Stimulated activated CD8-positive, alpha-beta memory T cell treated with anti-CD3 and anti-CD28 coated beads, Interleukin-4, amount 100 ng/mL, for 1 hour (primary cell): ENCODE measurements around the gene OR6A2.

Source experiments
- DNase-seq, 2 donors: peaks; one replicate each; pipeline ENCODE4 v3.0.0-alpha.2; 2020; ENCODE audit warnings: low read depth in 2 of 2, low spot score in 1 of 2

OR6A2 gene

DNA sequence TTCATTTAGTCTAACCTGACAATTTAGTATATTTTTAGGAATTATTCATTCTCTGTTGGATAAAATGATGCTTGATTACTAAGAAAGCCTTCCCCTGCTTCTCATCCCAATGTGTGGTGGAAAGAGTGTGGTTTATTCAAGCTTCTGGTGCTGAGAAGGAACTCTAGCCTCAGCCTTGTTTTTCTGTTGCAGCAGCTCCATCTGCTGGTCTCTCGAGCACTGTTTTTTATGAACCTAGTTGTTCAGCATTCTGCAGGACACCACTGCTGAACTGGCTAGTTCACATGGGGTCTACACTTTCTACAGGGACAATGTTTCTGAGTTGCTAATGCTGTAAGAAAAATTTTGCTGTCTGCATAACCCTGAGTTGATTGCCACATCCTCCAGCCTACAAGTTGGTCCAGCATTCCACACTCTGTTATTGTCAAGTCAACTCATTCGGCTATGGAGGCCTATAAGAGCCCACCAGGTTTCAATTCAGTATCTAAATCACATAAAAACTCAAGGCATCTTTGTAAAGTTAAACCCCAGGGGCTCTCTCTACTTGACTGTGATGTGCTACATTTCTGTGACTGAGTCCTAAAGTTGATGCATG is 42.0 kb downstream of the OR6A2 start:
- peak; percentile 14 to 38 for DNase-seq

DNA sequence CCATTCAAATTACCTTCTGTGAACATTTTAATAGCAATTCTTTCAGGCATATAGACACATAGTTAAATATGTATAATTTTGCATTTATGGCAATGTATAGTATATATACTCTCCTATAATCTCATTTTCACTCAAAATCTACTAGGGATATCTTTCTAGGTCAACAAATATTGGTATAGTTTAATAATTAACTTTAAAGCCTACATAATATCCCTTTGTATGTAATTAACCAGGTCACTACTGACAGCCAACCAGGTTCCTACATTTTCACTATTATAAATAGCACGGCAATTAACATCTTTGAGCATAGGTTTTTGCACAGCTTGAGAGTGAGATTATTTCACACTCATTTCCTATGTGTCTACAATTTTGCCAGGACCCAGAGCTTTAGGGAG is 43.5 kb downstream of the OR6A2 start:
- DNase-seq = no peak

- no peak for DNase-seq
Observed at GRCh38 chr11:6755303-6755952, 44.1 kb downstream of the OR6A2 start.

DNA sequence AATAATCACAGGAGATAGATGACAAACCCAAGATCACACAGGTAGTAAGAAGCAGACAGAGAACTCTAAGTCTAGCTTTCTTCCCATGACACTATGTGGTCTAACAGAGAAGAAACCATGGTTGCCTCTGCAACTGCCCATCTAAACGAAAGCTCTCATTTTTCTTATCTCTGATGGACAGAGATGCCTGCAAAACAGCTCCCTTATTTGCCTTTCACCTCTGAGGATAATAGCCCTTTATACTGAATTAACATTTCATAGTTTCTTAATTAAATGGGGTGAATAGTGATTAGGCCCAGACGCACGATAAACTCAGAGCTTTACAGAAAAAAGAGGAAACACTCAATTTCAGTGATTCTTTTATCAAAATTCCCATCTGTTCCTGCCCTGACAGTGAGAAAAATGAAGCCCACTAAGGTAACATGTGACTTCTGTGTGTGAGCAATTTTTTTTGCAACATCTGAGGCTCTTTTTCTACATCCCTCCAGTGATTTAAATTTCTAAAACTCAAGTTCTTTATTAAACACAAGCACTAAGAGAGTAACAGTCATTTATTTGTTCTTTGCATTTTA is 52.3 kb downstream of the OR6A2 start:
- DNase-seq = no peak

DNA sequence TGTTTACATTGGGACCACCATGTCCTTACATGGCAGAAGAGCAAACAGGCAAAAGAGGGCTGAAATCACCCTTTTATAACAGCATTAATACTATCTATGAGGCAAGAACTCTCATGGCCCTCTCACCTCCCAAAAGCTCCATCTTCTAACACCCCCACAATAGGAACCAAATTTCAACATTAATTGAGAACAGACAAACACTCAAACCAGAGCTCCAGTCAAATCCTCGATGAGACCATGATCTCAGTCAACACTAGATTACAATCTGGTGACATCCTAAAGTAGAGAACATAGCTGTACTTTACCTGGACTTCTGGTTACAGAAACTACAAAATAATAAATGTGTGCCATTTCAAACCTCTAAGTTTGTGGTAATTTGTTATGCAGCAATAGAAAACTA is 52.9 kb downstream of the OR6A2 start:
- no peak for DNase-seq

GRCh38 chr11:6746086-6746618 is 53.3 kb downstream of the OR6A2 start:
- DNase-seq = peak in 1 of 2 donors; percentile 21

- DNase-seq = no peak
Observed at GRCh38 chr11:6745465-6746015, 53.9 kb downstream of the OR6A2 start.

DNA sequence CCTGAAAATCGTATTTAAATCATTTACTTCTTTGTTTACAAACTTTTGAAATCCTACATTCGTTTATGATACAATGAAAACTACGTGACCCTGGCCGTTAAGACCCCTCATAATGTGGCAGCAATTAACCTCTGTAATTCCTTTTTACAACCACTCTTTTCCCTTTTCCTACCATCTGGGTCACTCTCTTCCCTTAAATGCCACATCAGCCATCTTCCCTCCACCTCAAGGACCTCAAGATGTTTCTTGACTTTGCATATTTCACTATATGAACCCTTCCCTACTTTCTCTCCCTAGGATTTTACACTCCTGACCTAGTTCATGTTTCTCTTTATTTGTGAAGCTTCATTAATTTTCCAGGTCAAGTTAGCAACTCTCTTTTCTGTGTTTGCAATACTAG is 54.5 kb downstream of the OR6A2 start:
- no peak for DNase-seq

GRCh38 chr11:6742260-6742659 is 57.2 kb downstream of the OR6A2 start:
- DNase-seq = no peak
